ENCODE measurements around the gene OSTC.

- TF ChIP-seq EZH2phosphoT487 (IDR thresholded peaks at IDR 0.05; ENCODE audit: borderline replicate concordance): no peak
- TF ChIP-seq, protein P1, sequence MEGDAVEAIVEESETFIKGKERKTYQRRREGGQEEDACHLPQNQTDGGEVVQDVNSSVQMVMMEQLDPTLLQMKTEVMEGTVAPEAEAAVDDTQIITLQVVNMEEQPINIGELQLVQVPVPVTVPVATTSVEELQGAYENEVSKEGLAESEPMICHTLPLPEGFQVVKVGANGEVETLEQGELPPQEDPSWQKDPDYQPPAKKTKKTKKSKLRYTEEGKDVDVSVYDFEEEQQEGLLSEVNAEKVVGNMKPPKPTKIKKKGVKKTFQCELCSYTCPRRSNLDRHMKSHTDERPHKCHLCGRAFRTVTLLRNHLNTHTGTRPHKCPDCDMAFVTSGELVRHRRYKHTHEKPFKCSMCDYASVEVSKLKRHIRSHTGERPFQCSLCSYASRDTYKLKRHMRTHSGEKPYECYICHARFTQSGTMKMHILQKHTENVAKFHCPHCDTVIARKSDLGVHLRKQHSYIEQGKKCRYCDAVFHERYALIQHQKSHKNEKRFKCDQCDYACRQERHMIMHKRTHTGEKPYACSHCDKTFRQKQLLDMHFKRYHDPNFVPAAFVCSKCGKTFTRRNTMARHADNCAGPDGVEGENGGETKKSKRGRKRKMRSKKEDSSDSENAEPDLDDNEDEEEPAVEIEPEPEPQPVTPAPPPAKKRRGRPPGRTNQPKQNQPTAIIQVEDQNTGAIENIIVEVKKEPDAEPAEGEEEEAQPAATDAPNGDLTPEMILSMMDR (conservative IDR thresholded peaks at IDR 0.05; ENCODE audit: low read length): no peak
Observed at GRCh38 chr4:108681321-108681809, 31.0 kb downstream of the OSTC start.

Measured in Loucy (cell line).